H54 (cell line): ENCODE measurements around the gene GOLGA5.
"Not testable (repeated sequence)": the region's sequence is repeated elsewhere in the genome, so short reads cannot be mapped to it uniquely, and the experiment has no call there.

Experiments
- DNase-seq: peaks from one replicate; pipeline ENCODE4 v3.0.0; 2011; ENCODE audit warnings: low spot score, mixed read lengths; ENCODE audit not compliant: insufficient read length
- FAIRE-seq: peaks from 3 replicates; lab custom pipeline; 2011; peaks lifted over from hg19 to GRCh38; lab: Jason Lieb, UNC
- POLR2A ChIP-seq: IDR thresholded peaks from 2 replicates; pipeline ENCODE4 v1.6.1; 2011; ENCODE audit warnings: low read depth, mild to moderate bottlenecking, low read length

The GOLGA5 gene

DNA sequence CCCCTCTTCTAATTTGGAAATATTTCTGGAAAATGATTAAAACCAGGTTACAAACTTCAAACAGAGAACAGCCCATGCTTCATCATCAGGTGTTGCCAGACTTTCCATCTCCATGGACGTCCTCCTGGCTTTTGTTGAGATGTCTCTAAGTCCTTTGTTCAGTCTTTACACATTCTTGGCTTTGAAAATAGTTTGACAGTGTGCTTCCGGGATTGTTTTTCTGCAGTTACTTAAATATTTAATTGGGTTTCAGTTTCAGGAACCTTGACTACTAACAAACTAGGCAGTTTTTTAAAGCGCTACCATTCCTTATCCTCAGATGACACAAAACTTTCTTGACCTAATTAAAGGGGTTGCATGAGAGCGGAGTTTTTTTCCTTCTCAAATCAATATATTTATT is 47.8 kb downstream of the GOLGA5 start:
- no peak for TF ChIP-seq POLR2A
- DNase-seq (no peak), FAIRE-seq (no peak)

DNA sequence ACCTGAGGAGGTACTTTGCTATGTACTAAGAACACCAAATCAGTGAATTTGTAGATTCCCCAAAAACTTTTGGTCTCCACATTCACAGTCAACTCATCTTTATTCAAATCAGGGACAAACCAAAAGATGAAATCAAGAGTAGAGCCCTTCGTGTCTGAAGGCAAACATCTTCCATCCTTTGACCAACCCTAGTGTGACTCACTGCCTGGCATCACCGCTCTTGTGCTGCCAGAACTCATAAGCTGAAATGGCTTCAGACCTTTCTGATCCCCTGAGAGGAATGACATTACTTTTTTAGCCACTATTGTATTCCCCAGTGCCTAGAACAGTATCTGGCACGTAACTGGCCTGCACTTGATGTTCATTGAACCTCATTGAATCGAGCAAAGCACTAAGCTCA is 50.1 kb downstream of the GOLGA5 start:
- no peak for FAIRE-seq

DNA sequence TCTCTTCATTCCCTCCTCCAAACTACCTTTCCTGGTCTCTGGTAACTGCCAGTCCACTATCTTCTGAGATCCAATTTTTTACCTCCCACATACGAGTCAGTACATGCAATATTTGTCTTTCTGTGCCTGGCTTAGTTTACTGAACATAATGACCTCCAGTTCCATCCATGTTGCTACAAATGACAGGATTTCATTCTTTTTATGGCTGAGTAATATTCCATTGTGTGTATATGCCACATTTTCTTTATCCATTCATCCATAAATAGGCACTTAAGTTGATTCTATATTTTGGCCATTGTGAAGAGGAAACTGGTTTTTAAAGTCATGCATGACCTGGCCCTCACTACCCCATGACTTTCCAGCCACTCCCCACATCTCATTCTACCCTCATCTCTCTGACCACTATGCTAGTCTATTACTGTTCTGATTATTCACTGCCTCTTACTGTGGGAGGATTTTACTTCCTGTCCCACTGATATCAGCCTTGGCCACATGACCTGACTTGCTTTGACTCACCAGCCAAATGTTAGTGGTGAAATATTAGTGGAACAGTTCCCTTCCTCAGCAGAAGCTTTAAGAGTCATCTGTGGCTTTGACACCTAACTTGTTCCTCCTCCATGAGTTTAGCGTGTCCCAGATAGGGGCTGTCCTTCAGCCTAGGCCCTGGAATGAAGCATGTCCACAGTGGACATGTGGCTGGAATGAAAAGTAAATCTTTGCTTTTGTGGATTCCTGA is 52.2 kb downstream of the GOLGA5 start:
- DNase-seq = peak; percentile 35
- peak; percentile 77 for FAIRE-seq
- TF ChIP-seq POLR2A = no peak

More for the DNA sequence above, 50.1 kb downstream of the GOLGA5 start:
- no peak for DNase-seq
- TF ChIP-seq POLR2A = no peak

DNA sequence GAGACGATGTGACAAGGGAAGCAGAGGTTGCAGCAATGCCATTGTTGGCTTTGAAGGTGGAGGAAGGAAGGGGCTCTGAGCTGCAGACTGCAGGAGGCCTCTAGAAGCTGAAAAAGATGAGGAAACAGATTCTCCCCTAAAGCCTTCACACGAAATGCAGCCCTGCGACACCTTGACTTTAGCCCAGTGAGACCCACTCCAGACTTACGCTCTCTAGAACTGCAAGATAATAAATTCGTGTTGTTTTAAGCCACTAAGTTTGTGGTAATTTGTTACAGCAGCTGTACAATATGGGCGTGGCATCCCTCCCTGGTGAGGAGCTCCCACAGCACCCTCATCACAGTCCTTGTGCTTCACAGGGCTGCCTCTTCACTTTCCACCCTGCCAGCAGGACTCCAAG is 53.2 kb downstream of the GOLGA5 start:
- no peak for FAIRE-seq
- no peak for TF ChIP-seq POLR2A
- no peak for DNase-seq

DNA sequence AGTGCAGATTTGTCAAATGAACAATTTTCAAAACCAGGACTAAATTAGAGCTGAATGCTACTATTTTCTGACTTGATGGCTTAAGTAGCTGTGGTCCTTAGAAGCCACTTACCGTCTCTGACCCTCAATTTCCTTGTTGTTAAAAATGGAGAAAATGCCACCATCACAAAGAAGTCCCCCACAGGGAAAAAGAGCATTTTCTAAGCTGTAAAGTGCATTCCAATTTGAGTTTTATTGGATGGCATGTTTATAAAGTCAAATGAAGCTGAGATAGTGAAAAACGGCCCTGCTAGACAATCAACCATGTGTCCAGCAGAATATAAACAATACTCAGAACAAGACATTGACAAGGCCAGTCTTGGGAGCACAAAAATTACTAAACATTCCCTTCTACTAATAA is 53.6 kb downstream of the GOLGA5 start:
- no peak for FAIRE-seq

DNA sequence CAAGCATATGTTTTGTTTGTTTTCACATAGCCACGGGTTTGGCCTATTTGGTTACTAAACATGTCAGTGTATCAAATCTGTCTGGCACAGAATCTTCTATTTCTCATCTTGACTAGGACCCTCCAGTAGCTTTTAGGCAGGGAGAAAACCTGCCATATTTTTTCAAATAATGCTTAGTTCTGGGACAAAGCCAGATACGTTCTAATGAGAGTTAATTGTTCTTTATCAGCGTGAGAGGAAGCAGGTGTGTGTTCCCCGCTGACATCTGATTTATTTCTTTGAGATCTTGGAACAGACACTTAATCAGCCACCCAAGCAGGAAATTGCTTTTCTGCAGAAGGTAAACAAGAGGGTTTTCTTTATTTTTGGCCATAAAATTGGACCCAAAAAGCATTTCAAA is 54.8 kb downstream of the GOLGA5 start:
- FAIRE-seq (no peak), DNase-seq (no peak)
- no peak for TF ChIP-seq POLR2A

More for the DNA sequence above, 53.6 kb downstream of the GOLGA5 start:
- TF ChIP-seq POLR2A = no peak
- DNase-seq = no peak

DNA sequence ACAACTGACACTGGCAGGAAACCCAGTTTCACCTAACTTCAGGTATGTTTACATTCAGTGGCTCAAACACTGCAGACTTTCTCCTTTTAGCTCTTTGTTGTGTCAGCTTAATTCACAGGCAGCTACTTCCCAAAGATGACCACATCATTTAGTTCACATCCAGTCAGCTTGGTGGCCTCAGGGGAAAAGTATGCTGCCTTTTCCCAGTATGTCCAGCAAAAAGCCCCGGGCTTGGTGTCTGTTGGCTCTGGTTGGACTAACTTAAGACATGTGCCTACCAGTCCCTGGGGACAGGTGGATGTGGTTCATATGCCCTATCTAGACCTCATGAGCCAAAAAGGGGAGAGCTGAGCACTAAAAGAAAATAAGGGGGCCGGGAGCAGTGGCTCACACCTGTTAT is 56.4 kb downstream of the GOLGA5 start:
- DNase-seq = no peak
- FAIRE-seq = no peak
- no peak for TF ChIP-seq POLR2A

DNA sequence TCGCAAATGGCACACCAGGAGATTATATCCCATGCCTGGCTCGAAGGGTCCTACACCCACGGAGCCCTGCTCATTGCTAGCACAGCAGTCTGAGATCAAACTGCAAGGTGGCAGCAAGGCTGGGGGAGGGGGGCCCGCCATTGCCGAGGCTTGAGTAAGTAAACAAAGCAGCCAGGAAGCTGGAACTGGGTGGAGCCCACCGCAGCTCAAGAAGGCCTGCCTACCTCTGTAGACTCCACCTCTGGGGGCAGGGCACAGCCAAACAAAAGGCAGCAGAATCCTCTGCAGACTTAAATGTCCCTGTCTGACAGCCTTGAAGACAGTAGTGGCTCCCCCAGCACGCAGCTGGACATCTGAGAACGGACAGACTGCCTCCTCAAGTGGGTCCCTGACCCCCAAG is 59.0 kb downstream of the GOLGA5 start:
- not testable (repeated sequence) for FAIRE-seq, DNase-seq

DNA sequence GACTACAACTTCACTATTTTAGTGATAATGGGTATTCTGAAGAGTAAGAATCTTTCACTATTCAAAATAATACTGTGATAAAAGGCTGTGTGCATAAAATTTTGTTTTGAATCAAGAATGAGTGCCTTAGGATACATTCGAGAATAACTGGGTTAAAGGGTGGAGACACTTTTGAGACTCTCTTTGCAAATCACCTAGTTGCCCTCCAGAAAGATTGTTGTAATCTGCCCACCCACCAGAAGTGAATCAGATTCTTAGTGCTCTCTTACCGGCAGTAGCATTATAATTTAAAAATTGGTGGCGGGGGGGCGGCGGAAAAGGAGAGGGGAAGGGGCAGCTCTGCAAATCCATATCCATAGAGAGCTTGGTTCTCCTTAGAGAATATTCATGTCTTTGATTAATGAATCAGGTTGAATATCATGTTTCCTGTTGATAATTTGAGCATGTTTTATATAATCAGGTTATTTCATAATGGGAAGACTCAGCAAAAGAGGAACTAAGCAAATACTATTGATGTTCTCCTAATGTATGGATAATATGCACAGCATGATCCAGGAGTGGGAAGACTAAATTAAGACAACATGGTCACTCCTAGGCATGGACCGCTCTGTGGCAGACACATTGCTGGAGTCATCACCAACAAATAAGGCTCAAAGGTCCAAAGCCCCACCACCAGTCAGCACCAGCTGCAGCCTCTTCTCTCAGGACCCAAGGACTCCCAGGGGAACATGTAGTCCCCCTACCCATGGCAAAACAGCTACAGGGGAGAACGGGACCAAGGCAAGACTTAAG is 66.1 kb downstream of the GOLGA5 start:
- TF ChIP-seq POLR2A = no peak
- FAIRE-seq (no peak), DNase-seq (no peak)

DNA sequence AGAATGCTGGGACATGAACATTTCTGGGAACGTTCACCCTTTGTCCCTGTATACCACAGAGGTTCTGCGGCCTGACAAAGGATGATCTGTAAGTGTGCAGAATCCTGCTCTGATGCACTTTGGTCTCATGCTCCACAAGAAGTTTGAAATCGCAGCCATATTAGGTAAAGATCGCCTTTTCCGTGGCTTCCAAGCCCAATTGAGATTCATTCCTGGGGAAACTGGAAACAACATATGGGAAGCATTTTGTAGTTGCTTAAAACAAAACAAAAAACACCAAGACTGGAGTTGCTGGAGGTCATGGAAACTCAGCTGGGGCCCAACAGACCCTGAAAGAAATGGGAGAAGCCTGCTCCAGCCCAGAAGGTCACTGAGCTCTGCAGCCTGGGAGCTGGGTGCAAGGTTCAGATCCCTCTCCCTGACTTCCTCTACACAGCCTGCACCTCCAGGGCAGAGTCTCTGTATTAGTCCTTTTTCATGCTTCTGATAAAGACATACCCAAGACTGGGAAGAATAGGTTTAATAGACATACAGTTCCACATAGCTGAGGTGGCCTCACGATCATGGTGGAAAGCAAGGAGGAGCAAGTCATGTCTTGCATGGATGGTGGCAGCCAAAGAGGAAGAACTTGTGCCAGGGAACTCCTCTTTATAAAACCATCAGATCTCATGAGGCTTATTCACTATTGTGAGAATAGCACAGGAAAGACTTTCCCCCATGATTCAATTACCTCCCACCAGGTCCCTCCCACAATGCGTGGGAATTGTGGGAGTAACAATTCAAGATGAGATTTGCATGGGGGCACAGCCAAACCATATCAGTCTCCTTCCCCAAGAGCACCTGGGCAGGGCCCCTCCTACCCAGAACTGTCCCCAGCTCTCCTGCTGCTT is 68.0 kb downstream of the GOLGA5 start:
- FAIRE-seq = no peak
- TF ChIP-seq POLR2A = no peak
- DNase-seq = no peak

DNA sequence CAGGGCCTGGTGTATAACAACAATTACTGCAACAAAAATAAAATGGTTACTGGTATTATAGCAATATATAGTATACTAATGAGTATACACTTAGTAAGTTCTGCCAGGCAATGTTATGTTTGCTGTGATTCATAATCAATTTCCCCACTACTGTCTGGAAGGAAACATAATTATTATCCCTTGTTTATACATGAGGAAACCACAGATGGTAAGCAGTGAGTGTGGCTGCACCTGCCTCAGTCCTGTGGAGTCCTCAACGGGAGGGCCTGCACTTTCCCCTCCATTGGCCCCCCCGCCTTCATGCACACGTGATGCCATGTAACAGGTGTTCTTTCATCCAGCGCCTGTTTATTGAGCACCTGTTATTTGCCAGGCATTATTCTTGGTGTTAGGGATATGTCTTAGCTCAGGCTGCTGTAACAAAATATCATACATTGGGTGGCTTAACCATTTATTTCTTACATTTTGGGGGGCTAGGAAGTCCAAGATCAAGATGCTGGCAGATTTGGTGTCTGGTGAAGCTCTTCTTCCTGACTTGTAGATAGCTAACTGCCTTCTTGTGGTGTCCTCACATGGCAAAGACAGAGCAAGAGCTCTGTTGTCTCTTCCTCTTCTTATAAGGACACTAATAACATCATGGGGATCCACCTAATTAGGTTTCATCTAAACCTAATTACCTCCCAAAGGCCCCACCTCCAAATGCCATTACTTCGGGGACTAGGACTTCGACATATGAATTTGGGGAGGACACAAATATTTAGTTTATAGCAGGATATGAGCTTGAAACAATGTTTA is 69.4 kb downstream of the GOLGA5 start:
- TF ChIP-seq POLR2A = no peak
- DNase-seq = no peak
- no peak for FAIRE-seq

DNA sequence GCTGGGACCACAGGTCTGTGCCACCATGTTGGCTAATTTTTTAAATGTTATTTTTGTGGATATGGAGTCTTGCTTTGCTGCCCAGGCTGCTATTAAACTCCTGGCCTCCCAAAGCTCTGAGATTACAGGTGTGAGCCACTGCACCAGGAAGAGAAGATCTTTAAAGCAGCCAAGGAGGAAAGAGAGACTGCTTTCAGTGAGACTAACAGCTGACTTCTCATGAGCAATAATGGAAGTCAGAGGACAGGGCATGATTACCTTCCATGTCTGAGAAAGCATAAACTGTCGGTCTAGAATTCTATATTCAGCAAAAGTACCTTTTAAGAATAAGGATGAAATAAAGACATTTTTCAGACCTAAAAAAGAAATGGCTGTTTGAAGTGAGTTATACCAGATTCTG is 71.6 kb downstream of the GOLGA5 start:
- no peak for FAIRE-seq
- DNase-seq = no peak
- no peak for TF ChIP-seq POLR2A

DNA sequence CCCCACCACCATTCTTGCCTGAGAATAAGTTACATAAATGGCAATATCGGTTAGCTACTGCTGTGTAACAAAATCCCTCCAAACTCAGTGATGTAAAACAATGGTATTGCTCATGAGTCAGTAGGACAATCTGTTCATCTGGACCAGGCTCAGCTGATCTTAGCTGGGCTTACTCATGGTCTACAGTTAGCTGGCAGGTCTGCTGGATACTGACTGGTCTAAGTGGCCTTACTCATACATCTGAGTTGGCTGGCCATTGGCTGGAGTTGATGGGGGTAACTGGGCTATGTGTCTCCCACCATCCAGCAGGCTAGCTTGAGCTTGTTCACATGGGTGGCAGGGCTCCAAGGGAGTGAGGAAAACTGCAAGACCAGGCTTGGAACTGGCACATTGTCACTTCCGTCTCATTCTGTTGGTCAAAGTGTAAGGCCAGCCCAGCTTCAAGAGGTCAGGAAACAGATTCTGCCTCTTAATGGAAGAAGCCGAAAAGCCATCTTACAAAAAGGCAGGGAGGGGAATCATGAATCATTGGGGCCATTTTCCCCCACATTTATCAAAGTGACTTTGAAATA is 72.2 kb downstream of the GOLGA5 start:
- TF ChIP-seq POLR2A = no peak
- FAIRE-seq (no peak), DNase-seq (no peak)
